HEK293T (cell line): Measurements from ENCODE around the gene LANCL2.

ENCODE experiments used
- CTCF ChIA-PET: fragments of 350-600 bp; formaldehyde crosslinking; extraction: SDS; loops from one replicate; lab custom pipeline; 2021; ENCODE audit warnings: antibody characterized with exemption, inconsistent platforms; lab: Yijun Ruan, JAX
- POLR2A ChIA-PET: fragments of 350-600 bp; formaldehyde crosslinking; extraction: SDS; loops from one replicate; lab custom pipeline; 2020; ENCODE audit warnings: antibody characterized with exemption, inconsistent platforms; lab: Yijun Ruan, JAX
- DNase-seq: peaks from one replicate; pipeline ENCODE4 v3.0.0; 2012; ENCODE audit warnings: mixed read lengths; ENCODE audit errors: extremely low spot score
- ARNT ChIP-seq: fragments of 450-650 bp; IDR thresholded peaks from 2 replicates; pipeline ENCODE4 v1.6.1; 2017; ENCODE audit warnings: mild to moderate bottlenecking
- BHLHE40 ChIP-seq: fragments of 450-650 bp; IDR thresholded peaks from 2 replicates; pipeline ENCODE4 v1.6.1; 2016; ENCODE audit warnings: mild to moderate bottlenecking, moderate library complexity, borderline replicate concordance
- CTBP1 ChIP-seq: fragments of 450-650 bp; IDR thresholded peaks from 2 replicates; pipeline ENCODE4 v1.6.1; 2016; ENCODE audit warnings: borderline replicate concordance
- ELF4 ChIP-seq: fragments of 450-650 bp; IDR thresholded peaks from 2 replicates; pipeline ENCODE4 v1.6.1; 2017; ENCODE audit warnings: antibody characterized with exemption
- FOXA1 ChIP-seq: fragments of 450-650 bp; IDR thresholded peaks from 2 replicates; pipeline ENCODE4 v1.6.1; 2016; ENCODE audit warnings: mild to moderate bottlenecking
- FOXK2 ChIP-seq: fragments of 450-650 bp; IDR thresholded peaks from 2 replicates; pipeline ENCODE4 v1.6.1; 2016; ENCODE audit warnings: mild to moderate bottlenecking
- FOXM1 ChIP-seq: fragments of 450-650 bp; IDR thresholded peaks from 2 replicates; pipeline ENCODE4 v1.6.1; 2017; ENCODE audit warnings: mild to moderate bottlenecking, borderline replicate concordance
- HDGF ChIP-seq: fragments of 450-650 bp; IDR thresholded peaks from 2 replicates; pipeline ENCODE4 v1.6.1; 2017; ENCODE audit warnings: antibody characterized with exemption, borderline replicate concordance
- L3MBTL2 ChIP-seq: fragments of 450-650 bp; conservative IDR thresholded peaks from 2 replicates; pipeline ENCODE4 v1.6.1; 2016; ENCODE audit warnings: mild to moderate bottlenecking
- LEF1 ChIP-seq: fragments of 450-650 bp; IDR thresholded peaks from 2 replicates; pipeline ENCODE4 v1.6.1; 2017; ENCODE audit warnings: mild to moderate bottlenecking, borderline replicate concordance
- NFRKB ChIP-seq: fragments of 450-650 bp; IDR thresholded peaks from 2 replicates; pipeline ENCODE4 v1.6.1; 2016; ENCODE audit warnings: mild to moderate bottlenecking, moderate library complexity
- PKNOX1 ChIP-seq: fragments of 450-650 bp; IDR thresholded peaks from 2 replicates; pipeline ENCODE4 v1.6.1; 2016
- SP1 ChIP-seq: fragments of 450-650 bp; IDR thresholded peaks from 2 replicates; pipeline ENCODE4 v1.6.1; 2017
- SUZ12 ChIP-seq: fragments of 450-650 bp; IDR thresholded peaks from 2 replicates; pipeline ENCODE4 v1.6.1; 2016; ENCODE audit warnings: mild to moderate bottlenecking
- TARDBP ChIP-seq: fragments of 450-650 bp; IDR thresholded peaks from 2 replicates; pipeline ENCODE4 v1.6.1; 2016
- ZNF384 ChIP-seq: fragments of 450-650 bp; IDR thresholded peaks from 2 replicates; pipeline ENCODE4 v1.6.1; 2016

Gene LANCL2

GRCh38 chr7:55475855-55476803 is 111.0 kb downstream of the LANCL2 start:
- POLR2A ChIA-PET = no interaction called here

GRCh38 chr7:55476852-55477780 is 112.0 kb downstream of the LANCL2 start:
- CTCF ChIA-PET = no interaction called here
- no peak for TF ChIP-seq FOXM1
- TF ChIP-seq FOXA1 = no peak
- no peak for TF ChIP-seq SP1
- no peak for TF ChIP-seq ZNF384
- TF ChIP-seq HDGF = no peak
- no peak for TF ChIP-seq CTBP1
- no peak for TF ChIP-seq FOXK2
- no peak for TF ChIP-seq BHLHE40
- no peak for TF ChIP-seq ELF4
- TF ChIP-seq TARDBP = no peak
- TF ChIP-seq L3MBTL2 = no peak
- no peak for TF ChIP-seq SUZ12
- no peak for TF ChIP-seq PKNOX1
- TF ChIP-seq LEF1 = no peak
- POLR2A ChIA-PET = no interaction called here
- no peak for DNase-seq

More at GRCh38 chr7:55475855-55476803, 111.0 kb downstream of the LANCL2 start:
- CTCF ChIA-PET = no interaction called here
- DNase-seq = no peak
- TF ChIP-seq FOXK2 (no peak), PKNOX1 (no peak)

- ChIA-PET POLR2A (no interaction called here), CTCF (no interaction called here)
- no peak for TF ChIP-seq L3MBTL2
- TF ChIP-seq FOXK2 = no peak
- TF ChIP-seq BHLHE40 = no peak
- no peak for TF ChIP-seq HDGF
- TF ChIP-seq ZNF384 = no peak
- TF ChIP-seq SUZ12 = no peak
- no peak for TF ChIP-seq SP1
- no peak for TF ChIP-seq PKNOX1
- no peak for TF ChIP-seq NFRKB
- no peak for TF ChIP-seq FOXM1
- TF ChIP-seq ARNT = no peak
- TF ChIP-seq ELF4 = no peak
- no peak for TF ChIP-seq CTBP1
- no peak for TF ChIP-seq LEF1
- TF ChIP-seq TARDBP = no peak
- TF ChIP-seq FOXA1 = no peak
- no peak for DNase-seq
Measured at GRCh38 chr7:55477781-55478374, 112.7 kb downstream of the LANCL2 start.

- POLR2A ChIA-PET = no interaction called here
- TF ChIP-seq PKNOX1 (no peak), CTBP1 (no peak), SUZ12 (no peak), ZNF384 (no peak), ARNT (no peak), TARDBP (no peak), L3MBTL2 (no peak), FOXA1 (no peak), LEF1 (no peak), ELF4 (no peak), HDGF (no peak), SP1 (no peak), NFRKB (no peak), BHLHE40 (no peak), FOXM1 (no peak), FOXK2 (no peak)
- no peak for DNase-seq
- CTCF ChIA-PET = no interaction called here
Measured at GRCh38 chr7:55478700-55479099, 113.6 kb downstream of the LANCL2 start.
